GM06990 (cell line): ENCODE results near the gene CBLIF.

Experiments
- DNase-seq: peaks from one replicate; pipeline ENCODE4 v3.0.0-alpha.2; 2011; ENCODE audit not compliant: insufficient read length; ENCODE audit errors: extremely low read depth
- H3K27me3 ChIP-seq: replicated peaks from 2 replicates; pipeline ENCODE4 v1.6.0; 2011; ENCODE audit warnings: low read length; ENCODE audit not compliant: control insufficient read depth, insufficient read depth
- H3K36me3 ChIP-seq: 2 replicates; pipeline ENCODE4 v1.5.1; 2011; ENCODE audit warnings: low read length; ENCODE audit not compliant: control insufficient read depth, insufficient read depth
- H3K4me3 ChIP-seq: replicated peaks from 2 replicates; pipeline ENCODE4 v1.5.1; 2011; ENCODE audit warnings: low read depth, mild to moderate bottlenecking, control low read depth, low read length
- CTCF ChIP-seq: IDR thresholded peaks from 2 replicates; pipeline ENCODE4 v1.5.1; 2011; ENCODE audit warnings: low read length, control low read depth, mild to moderate bottlenecking, inconsistent platforms; ENCODE audit not compliant: insufficient read depth, poor library complexity, severe bottlenecking

The CBLIF gene

GRCh38 chr11:59812220-59812619 lies 33.1 kb downstream of the CBLIF start:
- no peak overlapping the region for H3K4me3 ChIP-seq
- no peaks in the 10 kb centered on the region; the same call in 1 of the 2 replicates for H3K36me3 ChIP-seq
- H3K27me3 ChIP-seq, result no peaks in the 10 kb centered on the region
- TF ChIP-seq CTCF, result no peak
- DNase-seq, result no peak

DNA sequence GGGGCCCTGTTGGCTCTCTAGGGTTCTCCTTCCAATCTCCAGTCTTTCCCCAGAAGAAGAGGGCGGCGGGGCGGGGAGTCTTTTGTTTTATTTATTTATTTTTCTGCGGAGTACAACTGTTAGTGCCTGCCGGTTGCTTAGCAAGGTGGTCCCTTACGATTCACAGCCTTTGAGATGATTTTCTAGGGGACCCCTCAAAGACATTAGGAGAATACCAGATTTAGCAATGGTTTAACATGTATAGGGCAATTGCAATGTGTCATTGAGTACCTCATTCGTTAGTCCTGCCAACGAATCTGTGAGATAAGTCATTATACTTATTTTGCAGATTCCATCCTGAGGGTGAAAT lies 34.4 kb downstream of the CBLIF start:
- H3K27me3 ChIP-seq, result no peaks in the 10 kb centered on the region
- H3K4me3 ChIP-seq, result peak overlapping the region; percentile 73
- H3K36me3 ChIP-seq, result peaks cover 2% of the 10 kb centered on the region
- TF ChIP-seq CTCF, result no peak
- no peak for DNase-seq

DNA sequence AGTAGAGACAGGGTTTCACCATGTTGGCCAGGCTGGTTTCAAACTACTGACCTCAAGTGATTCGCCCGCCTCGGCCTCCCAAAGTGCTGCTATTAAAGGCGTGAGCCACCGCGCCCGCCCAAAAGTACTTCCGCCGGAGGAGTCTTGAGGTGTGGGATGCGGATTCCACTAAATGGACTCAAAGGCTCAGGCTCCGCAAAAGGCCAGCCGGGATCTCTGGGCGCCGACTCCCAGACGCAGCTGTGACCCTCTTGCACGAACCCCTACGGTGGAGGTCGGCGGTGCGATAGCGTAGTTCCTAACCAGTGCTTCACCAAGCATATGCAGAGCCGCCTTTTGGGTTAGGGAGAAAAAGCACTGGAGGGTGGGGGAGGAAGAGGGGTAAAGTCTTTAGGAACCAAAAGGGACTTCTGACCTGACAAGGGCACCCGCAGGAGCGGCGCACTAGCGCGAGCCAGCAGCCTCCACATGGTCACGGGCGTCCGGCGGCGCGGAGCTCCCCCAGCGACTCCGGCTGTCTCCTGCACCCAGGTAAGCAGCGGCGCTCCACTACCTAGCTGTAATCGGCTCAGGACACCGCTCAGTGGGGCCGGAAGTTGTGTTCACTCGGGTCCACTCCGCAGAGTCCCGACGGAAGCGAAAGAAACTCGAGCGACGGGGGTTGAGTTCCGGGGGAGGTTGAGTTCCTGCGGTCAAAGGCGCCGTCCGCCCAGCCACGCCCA lies 34.9 kb downstream of the CBLIF start, which contains the start of gene MRPL16:
TSS of gene MRPL16 (minus strand) at position 590 of the 722 bp plus-strand sequence. CDS start at position 470, 120 bp downstream.
- Histone ChIP-seq H3K27me3 (no peaks in the 10 kb centered on the region), H3K36me3 (peaks cover 2% of the 10 kb centered on the region), H3K4me3 (peak within 1 kb of the TSS; percentile 73)
- peak; percentile 93 for DNase-seq
- peak; percentile 35 for TF ChIP-seq CTCF

- DNase-seq, result no peak
- peaks cover 2% of the 10 kb centered on the region for H3K36me3 ChIP-seq
- H3K27me3 ChIP-seq, result no peaks in the 10 kb centered on the region
- no peak overlapping the region for H3K4me3 ChIP-seq
- TF ChIP-seq CTCF, result no peak
These were observed 38.2 kb downstream of the CBLIF start for GRCh38 chr11:59807047-59807610.

GRCh38 chr11:59804061-59804460 lies 41.2 kb downstream of the CBLIF start:
- TF ChIP-seq CTCF, result no peak
- H3K4me3 ChIP-seq, result no peak overlapping the region
- peaks cover 2% of the 10 kb centered on the region for H3K36me3 ChIP-seq

DNA sequence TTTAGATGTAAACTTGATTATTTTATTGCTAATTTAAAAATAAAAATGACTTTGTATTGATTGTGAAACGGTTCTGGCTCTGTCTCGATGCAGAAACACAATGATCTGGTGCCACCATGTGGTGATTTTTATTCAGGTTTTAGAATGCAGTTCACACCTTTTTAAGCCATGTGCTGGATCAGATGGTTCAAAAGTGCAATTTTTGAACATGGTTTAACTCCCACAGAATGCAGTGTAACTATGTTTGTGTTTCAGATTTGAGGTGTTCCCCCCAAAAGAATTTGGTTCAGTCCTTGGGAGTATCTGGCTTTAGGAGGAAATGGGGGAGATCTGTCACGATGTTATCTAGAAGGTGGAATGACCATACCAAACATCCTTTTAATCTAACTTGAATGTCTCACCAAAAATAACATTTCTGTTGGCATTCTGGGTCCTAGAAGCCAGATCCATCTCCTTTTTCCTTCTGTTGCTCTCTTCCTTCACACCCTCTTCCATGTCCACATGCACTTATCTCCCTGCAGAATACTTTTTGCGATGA lies 42.6 kb downstream of the CBLIF start:
- Histone ChIP-seq H3K4me3 (no peak overlapping the region), H3K27me3 (no peaks in the 10 kb centered on the region), H3K36me3 (peaks cover 2% of the 10 kb centered on the region)
- no peak for DNase-seq
- peak; percentile 53 for TF ChIP-seq CTCF

More at GRCh38 chr11:59804061-59804460, 41.2 kb downstream of the CBLIF start:
- H3K27me3 ChIP-seq, result no peaks in the 10 kb centered on the region
- DNase-seq, result no peak
